RWPE1 (cell line): ENCODE results near the gene TNKS2.

Experiments
- CTCF ChIA-PET: fragments of 350-600 bp; sonication (Branson Sonifier 250); formaldehyde crosslinking; extraction: SDS; loops from one replicate; lab custom pipeline; 2021; lab: Yijun Ruan, JAX
- POLR2A ChIA-PET: fragments of 400-600 bp; formaldehyde crosslinking; extraction: SDS; loops from one replicate; lab custom pipeline; 2020; ENCODE audit warnings: antibody characterized with exemption; ENCODE audit not compliant: low non-redundant PET; lab: Yijun Ruan, JAX
- DNase-seq: peaks from one replicate; pipeline ENCODE4 v3.0.0; 2012; ENCODE audit warnings: low spot score
- H3K27ac ChIP-seq: fragments of 450-650 bp; 2 replicates; pipeline ENCODE4 v1.5.1; 2017
- CTCF ChIP-seq: fragments of 450-650 bp; conservative IDR thresholded peaks from 2 replicates; pipeline ENCODE4 v1.5.1; 2017; ENCODE audit warnings: low read depth, mild to moderate bottlenecking

The TNKS2 gene

GRCh38 chr10:91896212-91896756 is 98.1 kb downstream of the TNKS2 start:
- CTCF ChIA-PET = no interaction called here
- TF ChIP-seq CTCF = no peak
- POLR2A ChIA-PET = no interaction called here
- no peak overlapping the region for H3K27ac ChIP-seq
- DNase-seq = no peak

DNA sequence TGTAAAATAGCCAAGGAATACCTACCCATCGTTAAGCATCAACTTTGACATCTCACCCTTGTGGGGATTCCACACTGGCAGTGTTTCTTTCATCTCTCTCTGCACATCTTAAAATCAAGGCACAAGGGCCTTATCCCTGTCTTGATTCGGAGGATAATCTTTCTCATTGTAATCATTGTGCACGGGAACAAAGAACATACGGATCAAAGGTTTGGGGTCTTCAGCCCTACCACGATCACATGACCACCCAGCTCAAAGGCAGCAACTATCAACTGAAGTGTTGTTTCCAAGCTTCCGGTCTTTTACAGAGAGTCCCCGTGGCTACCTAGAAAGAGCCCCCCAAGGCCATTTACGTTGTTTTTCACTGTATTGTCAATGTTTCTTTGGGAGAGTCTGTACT is 99.2 kb downstream of the TNKS2 start:
- no peak for TF ChIP-seq CTCF
- ChIA-PET CTCF (interaction anchor here (0.6 kb wide), 1 partner anchor 23 kb away, joined by 3 read pairs; no protein-coding TSS in a partner anchor), POLR2A (no interaction called here)
- no peak for DNase-seq
- H3K27ac ChIP-seq = no peak overlapping the region

GRCh38 chr10:91901784-91902677 is 103.8 kb downstream of the TNKS2 start:
- no peak overlapping the region for H3K27ac ChIP-seq
- no peak for TF ChIP-seq CTCF
- peak; percentile 82 for DNase-seq
- ChIA-PET CTCF (no interaction called here), POLR2A (no interaction called here)

- no peak for TF ChIP-seq CTCF
- H3K27ac ChIP-seq = no peak overlapping the region
- no peak for DNase-seq
- ChIA-PET CTCF (interaction anchor here (0.6 to 2.5 kb wide), 5 partner anchors 8 to 293 kb away, joined by 3 to 9 read pairs (median 5); no protein-coding TSS in a partner anchor), POLR2A (interaction anchor here (1.1 kb wide), 1 partner anchor 17 kb away, joined by 4 read pairs; no protein-coding TSS in a partner anchor)
These were observed 108.9 kb downstream of the TNKS2 start for GRCh38 chr10:91907033-91907594.

- ChIA-PET POLR2A (interaction anchor here (1.1 kb wide), 1 partner anchor 16 kb away, joined by 4 read pairs; no protein-coding TSS in a partner anchor), CTCF (interaction anchor here (0.7 to 2.5 kb wide), 7 partner anchors 9 to 149 kb away, joined by 3 to 9 read pairs (median 4); no protein-coding TSS in a partner anchor)
- peak overlapping the region; percentile 64 for H3K27ac ChIP-seq
- no peak for TF ChIP-seq CTCF
- no peak for DNase-seq
These were observed 109.7 kb downstream of the TNKS2 start for GRCh38 chr10:91907914-91908336.
